ENCODE measurements around the gene C5AR2.

Gene C5AR2

GRCh38 chr19:47348819-47349795 is 17.1 kb downstream of the C5AR2 start, which contains the start of gene DHX34:
TSS of gene DHX34 (plus strand) at chr19:47349315. CDS start at chr19:47353031, 3,716 bp downstream.
- DNase-seq (ENCODE audit: extremely low spot score) = peak; percentile 100
- peak; percentile 93 for TF ChIP-seq CTCF (IDR thresholded peaks at IDR 0.05; ENCODE audit: control extremely low read depth, extremely low read depth, low read depth, missing control alignments)
- POLR2A ChIA-PET = interaction anchor here (0.6 to 1.5 kb wide), 5 partner anchors 30 to 1881 kb away, joined by 3 to 4 read pairs (median 3); partner anchors contain the start of genes FOSB and SLC1A5
- CTCF ChIA-PET = interaction anchor here (0.6 to 4.0 kb wide), 48 partner anchors 10 to 399 kb away, joined by 3 to 39 read pairs (median 4); partner anchors contain the start of genes CCDC9, KPTN and NAPA

- POLR2A ChIA-PET = no interaction called here
- no peak for DNase-seq (ENCODE audit: extremely low spot score)
- no peak for TF ChIP-seq CTCF (IDR thresholded peaks at IDR 0.05; ENCODE audit: control extremely low read depth, extremely low read depth, low read depth, missing control alignments)
- CTCF ChIA-PET = interaction anchor here (1.9 to 4.0 kb wide), 5 partner anchors 9 to 86 kb away, joined by 8 to 39 read pairs (median 20); no protein-coding TSS in a partner anchor
Observed at GRCh38 chr19:47350630-47351029, 18.7 kb downstream of the C5AR2 start.

- no peak for TF ChIP-seq CTCF (IDR thresholded peaks at IDR 0.05; ENCODE audit: control extremely low read depth, extremely low read depth, low read depth, missing control alignments)
- ChIA-PET CTCF (interaction anchor here (1.1 to 1.9 kb wide), 2 partner anchors 10 to 40 kb away, joined by 5 to 8 read pairs; no protein-coding TSS in a partner anchor), POLR2A (no interaction called here)
- no peak for DNase-seq (ENCODE audit: extremely low spot score)
Observed at GRCh38 chr19:47351548-47351947, 19.6 kb downstream of the C5AR2 start.

- CTCF ChIA-PET = interaction anchor here (1.1 to 1.9 kb wide), 2 partner anchors 10 to 39 kb away, joined by 5 to 8 read pairs; no protein-coding TSS in a partner anchor
- no peak for DNase-seq (ENCODE audit: extremely low spot score)
- POLR2A ChIA-PET = no interaction called here
- no peak for TF ChIP-seq CTCF (IDR thresholded peaks at IDR 0.05; ENCODE audit: control extremely low read depth, extremely low read depth, low read depth, missing control alignments)
Observed at GRCh38 chr19:47352095-47352494, 20.1 kb downstream of the C5AR2 start.

- TF ChIP-seq CTCF (IDR thresholded peaks at IDR 0.05; ENCODE audit: control extremely low read depth, extremely low read depth, low read depth, missing control alignments) = no peak
- CTCF ChIA-PET = no interaction called here
- POLR2A ChIA-PET = no interaction called here
- no peak for DNase-seq (ENCODE audit: extremely low spot score)
Observed at GRCh38 chr19:47353307-47353712, 21.3 kb downstream of the C5AR2 start.

GRCh38 chr19:47356900-47357299 is 24.9 kb downstream of the C5AR2 start:
- DNase-seq (ENCODE audit: extremely low spot score) = no peak
- TF ChIP-seq CTCF (IDR thresholded peaks at IDR 0.05; ENCODE audit: control extremely low read depth, extremely low read depth, low read depth, missing control alignments) = no peak
- ChIA-PET CTCF (interaction anchor here (1.1 to 6.0 kb wide), 3 partner anchors 8 to 61 kb away, joined by 3 to 39 read pairs (median 9); partner anchors contain the start of gene DHX34), POLR2A (no interaction called here)

Data from GM10248 (cell line).